CD4-positive, CD25-positive, alpha-beta regulatory T cell (primary cell): ENCODE data around the gene DNAJC4. TPM values are rescaled to one million over a fixed set of nuclear protein-coding genes. Genes with fewer than 3 reads are reported as not detected.

Source experiments
- ATAC-seq, 2 donors: fragments of 150-1000 bp; cut with Tn5 transposase; one replicate each; pipeline ENCODE4 v1.10.0; 2021; ENCODE audit warnings: low read depth in 2 of 2, moderate number of reproducible peaks in 2 of 2, moderate library complexity in 1 of 2
- DNase-seq, 3 donors: peaks; one replicate each; pipeline versions ENCODE4 v3.0.0 to v3.0.0-alpha.2; 2012 to 2022; ENCODE audit warnings: mixed read lengths in 1 of 3
- H3K27ac ChIP-seq: one replicate; pipeline ENCODE4 v1.7.0; 2013; ENCODE audit warnings: mild to moderate bottlenecking, low read length; ENCODE audit not compliant: insufficient read depth, poor library complexity, severe bottlenecking
- H3K27me3 ChIP-seq: one replicate; pipeline ENCODE4 v1.7.0; 2013; ENCODE audit warnings: low read length; ENCODE audit not compliant: control insufficient read depth, insufficient read depth
- H3K36me3 ChIP-seq: one replicate; pipeline ENCODE4 v1.7.0; 2013; ENCODE audit warnings: mild to moderate bottlenecking, low read length, moderate library complexity; ENCODE audit not compliant: control insufficient read depth, insufficient read depth
- H3K4me1 ChIP-seq: 2 replicates; pipeline ENCODE4 v1.7.0; 2013; ENCODE audit warnings: mild to moderate bottlenecking, low read length; ENCODE audit not compliant: insufficient read depth, control insufficient read depth, poor library complexity, severe bottlenecking
- H3K4me3 ChIP-seq: one replicate; pipeline ENCODE4 v1.7.0; 2013; ENCODE audit warnings: low read depth, mild to moderate bottlenecking, low read length, moderate library complexity
- H3K9me3 ChIP-seq, 2 experiments: 1 replicate in 1 of 2; 2 replicates in 1 of 2; pipeline ENCODE4 v1.7.0; 2013; ENCODE audit warnings: low read length in 2 of 2, mild to moderate bottlenecking in 1 of 2, moderate library complexity in 1 of 2; ENCODE audit not compliant: control insufficient read depth in 2 of 2
- H3K27ac Mint-ChIP-seq, 3 donors: one replicate each; pipeline ENCODE4 v1.8.0; 2020 to 2022; ENCODE audit warnings: mild to moderate bottlenecking in 3 of 3, mixed read lengths in 3 of 3, moderate library complexity in 2 of 3
- H3K27me3 Mint-ChIP-seq: one replicate; pipeline ENCODE4 v1.8.0; 2022; ENCODE audit warnings: mild to moderate bottlenecking, mixed read lengths
- H3K36me3 Mint-ChIP-seq: one replicate; pipeline ENCODE4 v1.8.0; 2020; ENCODE audit warnings: mixed read lengths
- H3K4me1 Mint-ChIP-seq, 4 donors: one replicate each; pipeline ENCODE4 v1.8.0; 2020 to 2022; ENCODE audit warnings: mixed read lengths in 4 of 4, mild to moderate bottlenecking in 1 of 4
- H3K4me3 Mint-ChIP-seq, 4 donors: one replicate each; pipeline ENCODE4 v1.8.0; 2020 to 2022; ENCODE audit warnings: mild to moderate bottlenecking in 4 of 4, mixed read lengths in 4 of 4, moderate library complexity in 3 of 4
- H3K9me3 Mint-ChIP-seq, 7 donors: one replicate each; pipeline ENCODE4 v1.8.0; 2020 to 2022; ENCODE audit warnings: mixed read lengths in 7 of 7, mild to moderate bottlenecking in 3 of 7, moderate library complexity in 2 of 7
- polyA plus RNA-seq, 4 donors: library from polyadenylated mRNA; unstranded; fragments of 300-500 nt; fragmentation: Illumina TruSeq; gene quantifications; one replicate each; pipeline ENCODE4 v1.2.3, GENCODE V29; 2021
- total RNA-seq: library from RNA; stranded (reverse); gene quantifications from one replicate; pipeline ENCODE4 v1.2.3, GENCODE V29; 2022

Gene DNAJC4
- total and polyA plus RNA-seq, 5 donors from 2014 or later = 18.1 to 41.9 (median 22.0) TPM

- Histone ChIP-seq H3K27me3 (no peaks in the 10 kb centered on the region), H3K9me3 (no peaks in the 10 kb centered on the region), H3K4me1 (peaks cover 41% of the 10 kb centered on the region), H3K4me3 (no peak overlapping the region), H3K27ac (no peak overlapping the region), H3K36me3 (peaks cover 32% of the 10 kb centered on the region)
- no peak for DNase-seq
- Mint-ChIP-seq H3K4me1 (peaks cover 8 to 56% (median 28%) of the 10 kb centered on the region in 4 donors), H3K27ac (peak overlapping the region; percentile 10 to 91 (median 71)), H3K27me3 (no peaks in the 10 kb centered on the region), H3K9me3 (no peaks in the 10 kb centered on the region), H3K4me3 (peak overlapping the region in 3 of 4 donors; percentile 21 to 99 (median 63)), H3K36me3 (peaks cover 14% of the 10 kb centered on the region)
- ATAC-seq = no peak
Measured at GRCh38 chr11:64209563-64209843, 20.8 kb upstream of the DNAJC4 start.

- no peaks in the 10 kb centered on the region for H3K9me3 ChIP-seq
- H3K27me3 ChIP-seq = no peaks in the 10 kb centered on the region
- Mint-ChIP-seq H3K27me3 (no peaks in the 10 kb centered on the region), H3K27ac (no peak overlapping the region), H3K4me3 (peak overlapping the region in 2 of 4 donors; percentile 54 to 99), H3K36me3 (peaks cover 16% of the 10 kb centered on the region), H3K4me1 (peaks cover 4 to 50% (median 25%) of the 10 kb centered on the region in 4 donors), H3K9me3 (no peaks in the 10 kb centered on the region)
- peaks cover 33% of the 10 kb centered on the region for H3K4me1 ChIP-seq
- H3K36me3 ChIP-seq = peaks cover 39% of the 10 kb centered on the region
- DNase-seq (no peak), ATAC-seq (no peak)
- H3K27ac ChIP-seq = no peak overlapping the region
- H3K4me3 ChIP-seq = no peak overlapping the region
Measured at GRCh38 chr11:64210301-64211020, 19.9 kb upstream of the DNAJC4 start.

GRCh38 chr11:64211181-64211872, 19.0 kb upstream of the DNAJC4 start:
- Histone ChIP-seq H3K4me3 (no peak overlapping the region), H3K27me3 (no peaks in the 10 kb centered on the region), H3K27ac (no peak overlapping the region), H3K9me3 (no peaks in the 10 kb centered on the region), H3K4me1 (peaks cover 24% of the 10 kb centered on the region), H3K36me3 (peaks cover 41% of the 10 kb centered on the region)
- Mint-ChIP-seq H3K27me3 (no peaks in the 10 kb centered on the region), H3K4me1 (peaks cover 4 to 41% (median 23%) of the 10 kb centered on the region in 4 donors), H3K36me3 (peaks cover 16% of the 10 kb centered on the region), H3K4me3 (peak overlapping the region in 2 of 4 donors; percentile 71 to 81), H3K9me3 (no peaks in the 10 kb centered on the region), H3K27ac (no peak overlapping the region)
- ATAC-seq = no peak
- no peak for DNase-seq

- H3K4me3 Mint-ChIP-seq = no peak overlapping the region
- no peaks in the 10 kb centered on the region for H3K27me3 Mint-ChIP-seq
- Histone ChIP-seq H3K9me3 (no peaks in the 10 kb centered on the region), H3K4me3 (no peak overlapping the region), H3K36me3 (peaks cover 52% of the 10 kb centered on the region), H3K27ac (no peak overlapping the region), H3K4me1 (no peaks in the 10 kb centered on the region), H3K27me3 (no peaks in the 10 kb centered on the region)
- ATAC-seq = no peak
- peak overlapping the region in 1 of 3 donors; percentile 71 for H3K27ac Mint-ChIP-seq
- no peaks in the 10 kb centered on the region for H3K9me3 Mint-ChIP-seq
- DNase-seq = no peak
- H3K4me1 Mint-ChIP-seq = peaks cover 4 to 18% (median 9%) of the 10 kb centered on the region in 4 donors
- peaks cover 26% of the 10 kb centered on the region for H3K36me3 Mint-ChIP-seq
Measured at GRCh38 chr11:64216879-64217278, 13.5 kb upstream of the DNAJC4 start.

GRCh38 chr11:64218628-64219353, 11.6 kb upstream of the DNAJC4 start:
- Mint-ChIP-seq H3K4me3 (no peak overlapping the region), H3K27me3 (no peaks in the 10 kb centered on the region), H3K9me3 (no peaks in the 10 kb centered on the region), H3K27ac (peak overlapping the region in 1 of 3 donors; percentile 86), H3K36me3 (peaks cover 16% of the 10 kb centered on the region), H3K4me1 (peaks cover 0 to 7% (median 3%) of the 10 kb centered on the region in 4 donors)
- H3K36me3 ChIP-seq = peaks cover 56% of the 10 kb centered on the region
- H3K9me3 ChIP-seq = no peaks in the 10 kb centered on the region
- no peaks in the 10 kb centered on the region for H3K27me3 ChIP-seq
- no peak overlapping the region for H3K4me3 ChIP-seq
- no peak overlapping the region for H3K27ac ChIP-seq
- H3K4me1 ChIP-seq = no peaks in the 10 kb centered on the region
- DNase-seq (no peak), ATAC-seq (no peak)

GRCh38 chr11:64219354-64219684, 11.0 kb upstream of the DNAJC4 start:
- Mint-ChIP-seq H3K4me3 (no peak overlapping the region), H3K27ac (no peak overlapping the region), H3K9me3 (no peaks in the 10 kb centered on the region), H3K27me3 (no peaks in the 10 kb centered on the region), H3K36me3 (peaks cover 14% of the 10 kb centered on the region), H3K4me1 (peaks cover 0 to 10% (median under 1%) of the 10 kb centered on the region in 4 donors)
- Histone ChIP-seq H3K4me3 (no peak overlapping the region), H3K27me3 (no peaks in the 10 kb centered on the region), H3K36me3 (peaks cover 56% of the 10 kb centered on the region), H3K4me1 (no peaks in the 10 kb centered on the region), H3K9me3 (no peaks in the 10 kb centered on the region), H3K27ac (peak overlapping the region; percentile 5)
- DNase-seq = no peak
- ATAC-seq = no peak

- Histone ChIP-seq H3K27ac (peak overlapping the region; percentile 5), H3K36me3 (peaks cover 56% of the 10 kb centered on the region), H3K9me3 (no peaks in the 10 kb centered on the region), H3K4me1 (peaks cover 1% of the 10 kb centered on the region), H3K27me3 (no peaks in the 10 kb centered on the region), H3K4me3 (no peak overlapping the region)
- no peaks in the 10 kb centered on the region for H3K27me3 Mint-ChIP-seq
- DNase-seq (no peak), ATAC-seq (no peak)
- peaks cover 0 to 12% (median under 1%) of the 10 kb centered on the region in 4 donors for H3K4me1 Mint-ChIP-seq
- H3K27ac Mint-ChIP-seq = no peak overlapping the region
- H3K4me3 Mint-ChIP-seq = no peak overlapping the region
- peaks cover 14% of the 10 kb centered on the region for H3K36me3 Mint-ChIP-seq
- no peaks in the 10 kb centered on the region for H3K9me3 Mint-ChIP-seq
Measured at GRCh38 chr11:64219755-64220154, 10.6 kb upstream of the DNAJC4 start.
